ENCODE data around the gene NRGN. TPM values are rescaled to one million over a fixed set of nuclear protein-coding genes. Genes with fewer than 3 reads are reported as not detected.

NRGN gene
- total RNA-seq, 1 experiment from 2014 or later, result 5.8 TPM

DNA sequence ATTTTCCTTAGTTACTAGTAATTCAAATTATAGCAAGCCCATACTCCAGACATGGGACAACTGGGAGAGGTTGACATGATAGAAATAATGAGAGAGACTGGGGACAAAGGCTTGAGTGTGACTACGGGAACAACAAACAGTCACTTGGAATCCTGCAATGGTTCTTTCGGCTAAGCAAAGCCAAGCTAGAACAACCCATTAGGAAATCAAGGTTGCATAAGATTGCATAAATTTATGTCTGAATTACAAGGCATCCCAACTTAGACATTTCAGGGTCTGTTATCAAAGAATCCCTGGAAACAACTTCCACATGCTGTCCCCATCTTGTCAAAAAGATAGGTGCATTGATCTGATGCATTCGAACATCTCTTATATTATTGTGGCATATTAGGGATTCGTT lies 10.2 kb upstream of the NRGN start:
- H3K9me3 Mint-ChIP-seq (ENCODE audit: low read depth, unreplicated experiment), result no peaks in the 10 kb centered on the region
- no peaks in the 10 kb centered on the region for H3K36me3 Mint-ChIP-seq (ENCODE audit: insufficient read depth, unreplicated experiment)
- DNase-seq, result no peak
- no peak overlapping the region for H3K4me3 Mint-ChIP-seq (ENCODE audit: low read depth, unreplicated experiment)
- CTCF ChIA-PET, result no interaction called here
- intact Hi-C loops (cut with micrococcal nuclease; ENCODE audit: unreplicated experiment), result no loop called here
- no TSS peak for BruUV-seq (replicated peaks)
- H3K27ac Mint-ChIP-seq (ENCODE audit: unreplicated experiment), result no peak overlapping the region
- TF ChIP-seq, protein P1, sequence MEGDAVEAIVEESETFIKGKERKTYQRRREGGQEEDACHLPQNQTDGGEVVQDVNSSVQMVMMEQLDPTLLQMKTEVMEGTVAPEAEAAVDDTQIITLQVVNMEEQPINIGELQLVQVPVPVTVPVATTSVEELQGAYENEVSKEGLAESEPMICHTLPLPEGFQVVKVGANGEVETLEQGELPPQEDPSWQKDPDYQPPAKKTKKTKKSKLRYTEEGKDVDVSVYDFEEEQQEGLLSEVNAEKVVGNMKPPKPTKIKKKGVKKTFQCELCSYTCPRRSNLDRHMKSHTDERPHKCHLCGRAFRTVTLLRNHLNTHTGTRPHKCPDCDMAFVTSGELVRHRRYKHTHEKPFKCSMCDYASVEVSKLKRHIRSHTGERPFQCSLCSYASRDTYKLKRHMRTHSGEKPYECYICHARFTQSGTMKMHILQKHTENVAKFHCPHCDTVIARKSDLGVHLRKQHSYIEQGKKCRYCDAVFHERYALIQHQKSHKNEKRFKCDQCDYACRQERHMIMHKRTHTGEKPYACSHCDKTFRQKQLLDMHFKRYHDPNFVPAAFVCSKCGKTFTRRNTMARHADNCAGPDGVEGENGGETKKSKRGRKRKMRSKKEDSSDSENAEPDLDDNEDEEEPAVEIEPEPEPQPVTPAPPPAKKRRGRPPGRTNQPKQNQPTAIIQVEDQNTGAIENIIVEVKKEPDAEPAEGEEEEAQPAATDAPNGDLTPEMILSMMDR (IDR thresholded peaks at IDR 0.05; ENCODE audit: unreplicated experiment), result no peak
- peaks cover 18% of the 10 kb centered on the region for H3K27me3 Mint-ChIP-seq (ENCODE audit: unreplicated experiment)
- peaks cover 18% of the 10 kb centered on the region for H3K4me1 Mint-ChIP-seq (ENCODE audit: low read depth, unreplicated experiment)

DNA sequence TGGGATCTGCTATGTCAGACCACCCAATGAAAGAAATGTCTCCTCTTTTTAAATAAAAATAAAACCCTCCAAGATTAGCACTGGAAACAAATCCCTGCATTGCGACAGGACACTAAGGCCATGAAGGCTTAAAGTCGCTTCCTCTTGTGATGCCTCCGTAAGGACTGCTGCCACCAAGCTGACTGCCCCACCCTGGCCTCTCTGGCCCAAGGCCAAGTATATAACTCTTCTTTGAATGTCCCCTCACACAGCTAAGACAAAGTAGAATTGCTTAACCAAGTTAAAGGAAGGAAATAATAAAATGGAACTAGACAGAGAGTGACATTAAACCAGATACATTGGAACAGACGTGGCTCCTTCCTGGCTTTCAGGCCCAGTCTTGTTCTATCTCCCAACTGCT lies 7.5 kb upstream of the NRGN start:
- CTCF ChIA-PET, result no interaction called here
- H3K4me3 Mint-ChIP-seq (ENCODE audit: low read depth, unreplicated experiment), result no peak overlapping the region
- H3K27me3 Mint-ChIP-seq (ENCODE audit: unreplicated experiment), result peaks cover 35% of the 10 kb centered on the region
- H3K9me3 Mint-ChIP-seq (ENCODE audit: low read depth, unreplicated experiment), result no peaks in the 10 kb centered on the region
- H3K27ac Mint-ChIP-seq (ENCODE audit: unreplicated experiment), result no peak overlapping the region
- TF ChIP-seq, protein P1 (IDR thresholded peaks at IDR 0.05; ENCODE audit: unreplicated experiment), result no peak
- no peak for DNase-seq
- no peaks in the 10 kb centered on the region for H3K36me3 Mint-ChIP-seq (ENCODE audit: insufficient read depth, unreplicated experiment)
- no peaks in the 10 kb centered on the region for H3K4me1 Mint-ChIP-seq (ENCODE audit: low read depth, unreplicated experiment)
- no TSS peak for BruUV-seq (replicated peaks)
- intact Hi-C loops (cut with micrococcal nuclease; ENCODE audit: unreplicated experiment), result no loop called here

DNA sequence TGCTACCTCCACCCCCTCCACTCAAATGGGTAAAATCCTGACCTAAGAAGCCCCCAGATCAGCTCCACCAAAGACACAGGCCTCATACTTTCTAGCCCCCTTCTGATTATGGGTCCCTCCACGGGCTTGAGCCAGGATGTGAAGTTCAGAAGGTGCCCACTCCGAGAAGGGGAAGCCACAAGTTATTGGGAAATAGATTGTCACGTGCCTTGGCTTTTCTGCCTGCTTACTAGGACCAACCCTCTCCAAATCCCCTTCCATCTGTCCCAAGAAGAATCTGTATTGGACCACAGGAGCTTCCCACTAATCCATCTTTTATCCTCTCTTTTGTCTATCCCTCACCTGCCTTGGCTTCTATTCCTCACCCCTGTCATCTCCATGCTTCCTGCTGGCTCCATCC lies 3.0 kb upstream of the NRGN start:
- Mint-ChIP-seq H3K4me3 (ENCODE audit: low read depth, unreplicated experiment) (no peak overlapping the region), H3K36me3 (ENCODE audit: insufficient read depth, unreplicated experiment) (peaks cover 15% of the 10 kb centered on the region), H3K27ac (ENCODE audit: unreplicated experiment) (no peak overlapping the region), H3K9me3 (ENCODE audit: low read depth, unreplicated experiment) (no peaks in the 10 kb centered on the region), H3K4me1 (ENCODE audit: low read depth, unreplicated experiment) (peaks cover 7% of the 10 kb centered on the region), H3K27me3 (ENCODE audit: unreplicated experiment) (peaks cover 60% of the 10 kb centered on the region)
- intact Hi-C loops (cut with micrococcal nuclease; ENCODE audit: unreplicated experiment), result no loop called here
- DNase-seq, result no peak
- BruUV-seq (replicated peaks), result no TSS peak
- TF ChIP-seq, protein P1 (IDR thresholded peaks at IDR 0.05; ENCODE audit: unreplicated experiment), result no peak
- CTCF ChIA-PET, result no interaction called here

DNA sequence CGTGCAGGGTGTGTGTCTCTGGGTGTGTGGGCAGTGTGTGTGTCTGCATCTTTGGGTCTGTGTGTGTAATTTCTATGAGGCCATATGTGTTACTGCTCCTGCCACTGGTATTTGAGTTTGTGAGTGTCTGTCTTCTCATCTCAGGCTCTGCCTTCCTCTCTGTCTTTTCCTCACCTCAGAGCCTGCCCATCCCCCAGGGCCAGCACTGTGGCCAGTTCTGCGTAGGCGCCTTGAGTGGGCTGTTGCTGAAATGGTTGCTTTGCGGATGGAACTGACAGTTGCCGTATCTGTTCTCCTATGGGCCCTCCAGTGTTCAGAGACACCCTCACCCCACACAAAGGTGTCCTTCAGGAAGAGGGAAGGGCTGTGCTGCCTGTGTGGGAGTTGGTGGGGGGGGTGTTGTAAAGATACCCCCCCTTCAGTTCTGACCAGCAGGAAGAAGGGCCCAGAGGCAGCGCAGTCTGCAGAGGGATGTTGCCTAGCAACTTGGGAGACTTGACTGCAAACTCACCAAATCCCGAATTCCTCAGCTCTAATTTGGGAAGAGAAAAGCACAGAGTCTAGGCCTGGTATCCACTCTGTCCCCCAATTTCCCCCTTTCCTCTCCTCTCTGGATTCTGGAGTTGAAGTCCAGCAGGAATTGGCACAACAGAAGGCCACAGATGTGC lies 2.0 kb upstream of the NRGN start:
- no peaks in the 10 kb centered on the region for H3K9me3 Mint-ChIP-seq (ENCODE audit: low read depth, unreplicated experiment)
- DNase-seq, result no peak
- CTCF ChIA-PET, result no interaction called here
- H3K4me3 Mint-ChIP-seq (ENCODE audit: low read depth, unreplicated experiment), result no peak overlapping the region
- TF ChIP-seq, protein P1 (IDR thresholded peaks at IDR 0.05; ENCODE audit: unreplicated experiment), result no peak
- H3K4me1 Mint-ChIP-seq (ENCODE audit: low read depth, unreplicated experiment), result peaks cover 7% of the 10 kb centered on the region
- H3K27ac Mint-ChIP-seq (ENCODE audit: unreplicated experiment), result no peak overlapping the region
- peaks cover 15% of the 10 kb centered on the region for H3K36me3 Mint-ChIP-seq (ENCODE audit: insufficient read depth, unreplicated experiment)
- H3K27me3 Mint-ChIP-seq (ENCODE audit: unreplicated experiment), result peaks cover 60% of the 10 kb centered on the region
- no TSS peak for BruUV-seq (replicated peaks)
- intact Hi-C loops (cut with micrococcal nuclease; ENCODE audit: unreplicated experiment), result no loop called here

All from Calu3 (cell line).